Vagina (tissue), 2 donors: ENCODE data around the gene ARL5B.

Experiments
- POLR2A ChIP-seq, 2 donors: fragments of 450-650 bp; IDR thresholded peaks; one replicate each; pipeline ENCODE4 v1.6.1; 2017; ENCODE audit warnings: antibody characterized with exemption in 2 of 2, mild to moderate bottlenecking in 2 of 2, moderate library complexity in 2 of 2
- POLR2AphosphoS5 ChIP-seq, 2 donors: sonication (generic); formaldehyde crosslinking; IDR thresholded peaks; one replicate each; pipeline ENCODE4 v1.9.0; 2017; ENCODE audit warnings: antibody characterized with exemption in 2 of 2, mild to moderate bottlenecking in 2 of 2, low read depth in 1 of 2; ENCODE audit not compliant: insufficient read depth in 1 of 2
- TF ChIP-seq, protein P1 (sequence below), 3 experiments: fragments of 450-650 bp in 2 of 3; fragments of 200-600 bp in 1 of 3; sonication (generic) in 1 of 3; IDR thresholded peaks; one replicate each; pipeline ENCODE4 v1.5.1; 2017 to 2019; ENCODE audit warnings: antibody characterized with exemption in 3 of 3, mild to moderate bottlenecking in 2 of 3, moderate library complexity in 2 of 3

DNA sequence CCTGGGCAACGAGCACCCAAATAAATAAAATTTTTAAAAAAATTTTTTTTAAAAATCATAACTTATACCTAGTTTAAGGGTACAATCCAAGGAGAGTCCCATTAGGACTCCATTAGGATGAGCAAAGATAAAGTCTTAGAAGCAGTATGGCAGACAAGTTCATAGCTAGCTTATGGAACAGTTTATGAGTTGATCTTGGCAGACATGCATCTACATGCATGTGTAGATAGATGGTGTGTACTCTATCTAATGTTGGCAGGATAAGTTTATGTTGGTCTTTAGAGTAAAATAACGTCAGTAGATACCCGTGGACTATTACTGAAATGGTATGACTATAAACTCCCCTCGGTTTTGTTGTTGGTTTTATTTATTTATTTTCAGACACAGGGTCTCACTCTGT lies 48.1 kb upstream of the ARL5B start:
- TF ChIP-seq, protein P1, sequence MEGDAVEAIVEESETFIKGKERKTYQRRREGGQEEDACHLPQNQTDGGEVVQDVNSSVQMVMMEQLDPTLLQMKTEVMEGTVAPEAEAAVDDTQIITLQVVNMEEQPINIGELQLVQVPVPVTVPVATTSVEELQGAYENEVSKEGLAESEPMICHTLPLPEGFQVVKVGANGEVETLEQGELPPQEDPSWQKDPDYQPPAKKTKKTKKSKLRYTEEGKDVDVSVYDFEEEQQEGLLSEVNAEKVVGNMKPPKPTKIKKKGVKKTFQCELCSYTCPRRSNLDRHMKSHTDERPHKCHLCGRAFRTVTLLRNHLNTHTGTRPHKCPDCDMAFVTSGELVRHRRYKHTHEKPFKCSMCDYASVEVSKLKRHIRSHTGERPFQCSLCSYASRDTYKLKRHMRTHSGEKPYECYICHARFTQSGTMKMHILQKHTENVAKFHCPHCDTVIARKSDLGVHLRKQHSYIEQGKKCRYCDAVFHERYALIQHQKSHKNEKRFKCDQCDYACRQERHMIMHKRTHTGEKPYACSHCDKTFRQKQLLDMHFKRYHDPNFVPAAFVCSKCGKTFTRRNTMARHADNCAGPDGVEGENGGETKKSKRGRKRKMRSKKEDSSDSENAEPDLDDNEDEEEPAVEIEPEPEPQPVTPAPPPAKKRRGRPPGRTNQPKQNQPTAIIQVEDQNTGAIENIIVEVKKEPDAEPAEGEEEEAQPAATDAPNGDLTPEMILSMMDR (IDR thresholded peaks at IDR 0.05) = no peak
- TF ChIP-seq POLR2A (IDR thresholded peaks at IDR 0.05) = no peak
- TF ChIP-seq POLR2AphosphoS5 (IDR thresholded peaks at IDR 0.05; ENCODE audit: insufficient read depth in 1 of 2, low read depth in 1 of 2) = no peak
